Activated T-cell treated with anti-CD3 and anti-CD28 coated beads, Interleukin-2, amount 50 U/mL, for 72 hours (primary cell): ENCODE results near the gene RUNX2. TPM values are rescaled to one million over a fixed set of nuclear protein-coding genes. Genes with fewer than 3 reads are reported as not detected.
"Not testable (repeated sequence)": the region's sequence is repeated elsewhere in the genome, so short reads cannot be mapped to it uniquely, and the experiment has no call there.

Source experiments
- ATAC-seq, 2 donors: fragments of 150-1000 bp; cut with Tn5 transposase; replicated peaks in 1 of 2; 2 replicates each; pipeline ENCODE4 v1.10.0; 2021; ENCODE audit warnings: moderate library complexity in 2 of 2, mild to moderate bottlenecking in 1 of 2
- DNase-seq, 2 donors: peaks; one replicate each; pipeline ENCODE4 v3.0.0; 2021 to 2022; ENCODE audit warnings: mixed read lengths in 1 of 2
- H3K27ac Mint-ChIP-seq: one replicate; pipeline ENCODE4 v1.8.0; 2022; ENCODE audit warnings: mild to moderate bottlenecking, moderate library complexity, mixed read lengths
- H3K27me3 Mint-ChIP-seq: one replicate; pipeline ENCODE4 v1.8.0; 2022; ENCODE audit warnings: low read depth, mixed read lengths
- H3K36me3 Mint-ChIP-seq, 2 donors: one replicate each; pipeline ENCODE4 v1.8.0; 2022; ENCODE audit warnings: mixed read lengths in 2 of 2, mild to moderate bottlenecking in 1 of 2; ENCODE audit not compliant: insufficient read depth in 2 of 2
- H3K4me1 Mint-ChIP-seq: one replicate; pipeline ENCODE4 v1.8.0; 2022; ENCODE audit warnings: low read depth, mixed read lengths
- H3K4me3 Mint-ChIP-seq, 2 donors: one replicate each; pipeline ENCODE4 v1.8.0; 2022; ENCODE audit warnings: mild to moderate bottlenecking in 2 of 2, mixed read lengths in 2 of 2, moderate library complexity in 2 of 2
- H3K9me3 Mint-ChIP-seq, 2 donors: one replicate each; pipeline ENCODE4 v1.8.0; 2022; ENCODE audit warnings: mixed read lengths in 2 of 2
- total RNA-seq, 2 donors: library from RNA; stranded (reverse); gene quantifications; one replicate each; pipeline ENCODE4 v1.2.3, GENCODE V29; 2022

Gene RUNX2
- total RNA-seq, 2 donors from 2014 or later, result 39.3 to 61.1 TPM

DNA sequence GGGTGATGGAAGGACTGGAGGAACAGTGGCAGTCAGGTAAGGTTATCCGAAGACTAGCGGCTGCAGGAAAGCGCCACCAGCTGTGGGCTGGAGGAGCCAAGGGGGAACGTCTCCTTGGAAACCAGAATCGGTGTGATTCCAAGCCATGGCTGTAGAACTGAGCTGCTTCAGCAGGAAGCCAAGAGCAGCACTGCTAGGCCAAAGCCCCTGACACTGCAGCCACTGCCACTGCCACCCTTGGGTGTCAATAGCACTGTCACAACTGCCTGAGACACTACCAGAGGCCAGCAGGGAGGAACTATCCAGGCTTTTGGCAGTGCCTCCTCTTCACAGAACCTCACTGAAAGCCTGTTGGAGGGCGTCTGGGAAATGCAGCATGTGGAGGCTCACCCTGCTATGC lies 339.2 kb downstream of the RUNX2 start:
- ATAC-seq (no peak), DNase-seq (no peak)
- Mint-ChIP-seq H3K27me3 (peaks cover 22% of the 10 kb centered on the region), H3K4me3 (no peak overlapping the region), H3K27ac (peak overlapping the region; percentile 4), H3K36me3 (peaks cover 0 to 1% of the 10 kb centered on the region in 2 donors), H3K4me1 (peaks cover 30% of the 10 kb centered on the region), H3K9me3 (no peaks in the 10 kb centered on the region)

DNA sequence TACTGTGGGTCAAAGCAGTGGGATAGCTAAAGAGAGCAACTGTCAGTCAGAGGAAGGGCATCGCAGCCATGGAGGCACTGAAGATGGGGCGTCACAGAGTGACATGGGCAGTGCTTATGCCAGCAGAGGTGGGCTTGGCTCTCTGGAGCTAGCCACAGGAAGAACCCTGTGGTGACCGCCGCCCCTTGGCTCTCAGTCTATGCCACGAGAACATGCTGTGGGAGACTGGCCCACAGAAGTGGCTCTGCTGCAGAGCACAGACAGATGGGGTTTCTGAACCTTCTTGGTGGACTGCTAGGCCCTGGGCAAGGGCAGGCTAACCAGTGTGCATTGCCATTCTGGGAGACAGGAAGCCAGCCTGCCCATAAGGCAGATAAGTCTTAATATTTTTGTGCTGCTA lies 339.6 kb downstream of the RUNX2 start:
- H3K4me3 Mint-ChIP-seq, result no peak overlapping the region
- peaks cover 0 to 1% of the 10 kb centered on the region in 2 donors for H3K36me3 Mint-ChIP-seq
- H3K27ac Mint-ChIP-seq, result no peak overlapping the region
- DNase-seq, result no peak
- peaks cover 19% of the 10 kb centered on the region for H3K27me3 Mint-ChIP-seq
- peaks cover 26% of the 10 kb centered on the region for H3K4me1 Mint-ChIP-seq
- no peaks in the 10 kb centered on the region for H3K9me3 Mint-ChIP-seq
- no peak for ATAC-seq

- ATAC-seq (no peak), DNase-seq (no peak)
- Mint-ChIP-seq H3K27me3 (peaks cover 16% of the 10 kb centered on the region), H3K9me3 (peaks cover 1 to 2% of the 10 kb centered on the region in 2 donors), H3K4me3 (no peak overlapping the region), H3K4me1 (peaks cover 24% of the 10 kb centered on the region), H3K27ac (no peak overlapping the region), H3K36me3 (peaks cover 0 to 3% of the 10 kb centered on the region in 2 donors)
Observed at GRCh38 chr6:45668705-45669104, 340.6 kb downstream of the RUNX2 start.

- not testable (repeated sequence) for H3K9me3 Mint-ChIP-seq, H3K4me3 Mint-ChIP-seq, DNase-seq, H3K27me3 Mint-ChIP-seq, H3K36me3 Mint-ChIP-seq, H3K27ac Mint-ChIP-seq, ATAC-seq
- peaks cover 29% of the 10 kb centered on the region for H3K4me1 Mint-ChIP-seq
Observed at GRCh38 chr6:45673167-45673566, 345.0 kb downstream of the RUNX2 start.

DNA sequence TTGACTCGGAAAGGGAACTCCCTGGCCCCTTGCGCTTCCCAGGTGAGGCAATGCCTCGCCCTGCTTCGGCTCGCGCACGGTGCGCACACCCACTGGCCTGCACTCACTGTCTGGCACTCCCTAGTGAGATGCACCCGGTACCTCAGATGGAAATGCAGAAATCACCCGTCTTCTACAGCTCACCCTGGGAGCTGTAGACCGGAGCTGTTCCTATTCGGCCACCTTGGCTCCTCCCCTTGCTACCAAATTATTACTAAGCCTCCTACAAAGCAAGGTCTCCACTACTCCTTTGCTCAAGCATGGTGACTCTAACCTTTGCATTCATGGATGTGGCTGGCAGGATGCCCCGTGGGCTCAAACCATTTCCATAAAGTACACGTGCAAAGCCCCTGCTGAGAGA lies 347.0 kb downstream of the RUNX2 start:
- not testable (repeated sequence) for DNase-seq, ATAC-seq, H3K27ac Mint-ChIP-seq, H3K27me3 Mint-ChIP-seq, H3K9me3 Mint-ChIP-seq, H3K4me3 Mint-ChIP-seq
- H3K4me1 Mint-ChIP-seq, result peaks cover 35% of the 10 kb centered on the region
- peaks cover 8 to 11% of the 10 kb centered on the region in 2 donors for H3K36me3 Mint-ChIP-seq

- no peak overlapping the region for H3K27ac Mint-ChIP-seq
- no peak for ATAC-seq
- H3K9me3 Mint-ChIP-seq, result peaks cover 4 to 11% of the 10 kb centered on the region in 2 donors
- no peaks in the 10 kb centered on the region for H3K27me3 Mint-ChIP-seq
- peaks cover 35% of the 10 kb centered on the region for H3K4me1 Mint-ChIP-seq
- no peak for DNase-seq
- no peak overlapping the region for H3K4me3 Mint-ChIP-seq
- peaks cover 10 to 11% of the 10 kb centered on the region in 2 donors for H3K36me3 Mint-ChIP-seq
Observed at GRCh38 chr6:45675634-45676033, 347.5 kb downstream of the RUNX2 start.

DNA sequence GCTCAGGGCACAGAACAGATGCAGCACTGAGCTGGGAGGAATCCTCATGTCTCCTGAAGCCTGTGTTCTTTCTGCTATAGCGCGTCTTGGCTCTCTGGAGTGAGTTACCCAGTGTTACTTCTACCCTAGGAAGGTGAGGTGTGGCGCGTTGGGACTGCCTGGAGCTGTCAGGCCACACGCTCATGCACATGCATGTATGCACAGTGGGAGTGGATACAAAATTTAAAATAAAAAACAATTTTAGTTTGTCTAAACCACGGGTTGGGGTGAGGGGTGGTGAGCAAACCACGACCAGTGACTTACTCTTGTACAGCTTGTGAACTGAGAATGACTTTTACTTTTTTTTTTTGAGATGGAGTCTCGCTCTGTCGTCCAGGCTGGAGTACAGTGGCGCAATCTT lies 348.2 kb downstream of the RUNX2 start:
- H3K27ac Mint-ChIP-seq, result no peak overlapping the region
- H3K9me3 Mint-ChIP-seq, result peaks cover 4 to 11% of the 10 kb centered on the region in 2 donors
- H3K36me3 Mint-ChIP-seq, result peaks cover 10 to 11% of the 10 kb centered on the region in 2 donors
- DNase-seq (peak in 1 of 2 donors; percentile 22), ATAC-seq (peak in 1 of 2 donors; percentile 11)
- H3K4me1 Mint-ChIP-seq, result peaks cover 36% of the 10 kb centered on the region
- H3K4me3 Mint-ChIP-seq, result peak overlapping the region in 1 of 2 donors; percentile 78
- H3K27me3 Mint-ChIP-seq, result no peaks in the 10 kb centered on the region

GRCh38 chr6:45677381-45678284 lies 349.5 kb downstream of the RUNX2 start:
- ATAC-seq, result peak; percentile 87 to 90
- peak overlapping the region; percentile 84 for H3K27ac Mint-ChIP-seq
- no peaks in the 10 kb centered on the region for H3K27me3 Mint-ChIP-seq
- H3K36me3 Mint-ChIP-seq, result peaks cover 14 to 15% of the 10 kb centered on the region in 2 donors
- peaks cover 43% of the 10 kb centered on the region for H3K4me1 Mint-ChIP-seq
- peak; percentile 48 to 63 for DNase-seq
- peaks cover 11 to 15% of the 10 kb centered on the region in 2 donors for H3K9me3 Mint-ChIP-seq
- H3K4me3 Mint-ChIP-seq, result peak overlapping the region; percentile 78 to 83

- Mint-ChIP-seq H3K9me3 (peaks cover 10 to 13% of the 10 kb centered on the region in 2 donors), H3K4me3 (peak overlapping the region; percentile 40 to 83), H3K4me1 (peaks cover 43% of the 10 kb centered on the region), H3K36me3 (peaks cover 14% of the 10 kb centered on the region in 2 donors), H3K27me3 (no peaks in the 10 kb centered on the region), H3K27ac (no peak overlapping the region)
- no peak for DNase-seq
- ATAC-seq, result no peak
Observed at GRCh38 chr6:45678285-45678607, 350.1 kb downstream of the RUNX2 start.

- Mint-ChIP-seq H3K4me3 (peak overlapping the region; percentile 2 to 16), H3K9me3 (peaks cover 10 to 15% of the 10 kb centered on the region in 2 donors), H3K27me3 (no peaks in the 10 kb centered on the region), H3K4me1 (peaks cover 43% of the 10 kb centered on the region), H3K36me3 (peaks cover 14% of the 10 kb centered on the region in 2 donors), H3K27ac (no peak overlapping the region)
- ATAC-seq (no peak), DNase-seq (no peak)
Observed at GRCh38 chr6:45679163-45679562, 351.0 kb downstream of the RUNX2 start.

DNA sequence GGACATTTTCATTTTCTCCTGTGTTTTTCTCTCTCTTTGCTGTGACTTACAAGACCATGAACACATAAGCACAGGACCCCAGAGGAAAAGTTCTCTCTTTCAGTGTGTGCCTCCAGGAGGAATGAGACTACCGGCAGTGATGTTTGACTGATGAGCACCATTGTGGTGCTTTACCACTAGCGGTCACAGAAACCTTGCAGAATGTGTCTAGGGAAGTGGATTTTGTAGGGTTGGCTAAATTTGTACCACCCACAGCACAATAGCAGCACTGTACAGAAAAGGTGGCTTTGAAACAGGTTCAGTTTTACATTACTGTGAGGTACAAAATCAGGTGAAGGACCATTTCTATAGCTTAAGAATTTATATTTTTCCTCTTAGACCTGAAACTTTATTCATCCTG lies 351.5 kb downstream of the RUNX2 start:
- H3K27me3 Mint-ChIP-seq, result no peaks in the 10 kb centered on the region
- peak overlapping the region in 1 of 2 donors; percentile 2 for H3K4me3 Mint-ChIP-seq
- H3K4me1 Mint-ChIP-seq, result peaks cover 43% of the 10 kb centered on the region
- DNase-seq (no peak), ATAC-seq (no peak)
- no peak overlapping the region for H3K27ac Mint-ChIP-seq
- peaks cover 14% of the 10 kb centered on the region in 2 donors for H3K36me3 Mint-ChIP-seq
- H3K9me3 Mint-ChIP-seq, result peaks cover 10 to 15% of the 10 kb centered on the region in 2 donors

- Mint-ChIP-seq H3K4me1 (peaks cover 27% of the 10 kb centered on the region), H3K27me3 (peaks cover 6% of the 10 kb centered on the region), H3K27ac (no peak overlapping the region), H3K36me3 (peaks cover 14% of the 10 kb centered on the region in 2 donors), H3K4me3 (peak overlapping the region in 1 of 2 donors; percentile 17), H3K9me3 (peaks cover 10 to 20% of the 10 kb centered on the region in 2 donors)
- DNase-seq (peak; percentile 59), ATAC-seq (peak; percentile 78 to 83)
Observed at GRCh38 chr6:45681860-45682511, 353.9 kb downstream of the RUNX2 start.

GRCh38 chr6:45684476-45684875 lies 356.3 kb downstream of the RUNX2 start:
- Mint-ChIP-seq H3K36me3 (peaks cover 7 to 8% of the 10 kb centered on the region in 2 donors), H3K9me3 (peaks cover 10 to 15% of the 10 kb centered on the region in 2 donors), H3K27ac (no peak overlapping the region), H3K4me3 (no peak overlapping the region), H3K4me1 (peaks cover 8% of the 10 kb centered on the region), H3K27me3 (peaks cover 6% of the 10 kb centered on the region)
- no peak for ATAC-seq
- no peak for DNase-seq
